Measurements from ENCODE around the gene LIN7C.

The LIN7C gene

DNA sequence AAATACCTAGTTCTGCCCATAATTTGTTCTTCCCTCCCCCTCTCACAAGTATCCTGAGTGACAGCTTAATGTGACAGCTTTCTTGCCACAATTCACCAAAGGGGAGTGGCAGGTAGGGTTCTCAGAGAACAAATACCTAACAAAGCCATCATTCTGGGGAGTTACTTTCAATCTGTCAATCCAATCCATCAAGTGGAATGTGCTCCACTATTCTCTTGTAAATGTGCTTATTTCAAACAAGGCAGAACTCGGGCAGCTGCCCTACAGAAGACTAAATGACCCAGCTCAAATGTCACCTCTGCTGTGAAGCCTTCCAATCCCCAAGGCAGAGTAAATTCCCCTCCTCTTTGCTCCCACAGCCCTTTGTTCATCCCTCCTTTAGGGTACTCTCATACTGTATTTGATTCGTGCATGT, 61.8 kb downstream of the LIN7C start:
- DNase-seq, result no peak

All from NCI-H82 (cell line).